LNCAP (cell line): ENCODE measurements around the gene BET1.

Experiments
- TF ChIP-seq, protein P1 (sequence below): fragments of 450-650 bp; IDR thresholded peaks from 2 replicates; pipeline ENCODE4 v1.5.1; 2017; ENCODE audit warnings: mild to moderate bottlenecking

BET1 gene

GRCh38 chr7:93985101-93985500 is 19.1 kb downstream of the BET1 start:
- TF ChIP-seq, protein P1, sequence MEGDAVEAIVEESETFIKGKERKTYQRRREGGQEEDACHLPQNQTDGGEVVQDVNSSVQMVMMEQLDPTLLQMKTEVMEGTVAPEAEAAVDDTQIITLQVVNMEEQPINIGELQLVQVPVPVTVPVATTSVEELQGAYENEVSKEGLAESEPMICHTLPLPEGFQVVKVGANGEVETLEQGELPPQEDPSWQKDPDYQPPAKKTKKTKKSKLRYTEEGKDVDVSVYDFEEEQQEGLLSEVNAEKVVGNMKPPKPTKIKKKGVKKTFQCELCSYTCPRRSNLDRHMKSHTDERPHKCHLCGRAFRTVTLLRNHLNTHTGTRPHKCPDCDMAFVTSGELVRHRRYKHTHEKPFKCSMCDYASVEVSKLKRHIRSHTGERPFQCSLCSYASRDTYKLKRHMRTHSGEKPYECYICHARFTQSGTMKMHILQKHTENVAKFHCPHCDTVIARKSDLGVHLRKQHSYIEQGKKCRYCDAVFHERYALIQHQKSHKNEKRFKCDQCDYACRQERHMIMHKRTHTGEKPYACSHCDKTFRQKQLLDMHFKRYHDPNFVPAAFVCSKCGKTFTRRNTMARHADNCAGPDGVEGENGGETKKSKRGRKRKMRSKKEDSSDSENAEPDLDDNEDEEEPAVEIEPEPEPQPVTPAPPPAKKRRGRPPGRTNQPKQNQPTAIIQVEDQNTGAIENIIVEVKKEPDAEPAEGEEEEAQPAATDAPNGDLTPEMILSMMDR = no peak

DNA sequence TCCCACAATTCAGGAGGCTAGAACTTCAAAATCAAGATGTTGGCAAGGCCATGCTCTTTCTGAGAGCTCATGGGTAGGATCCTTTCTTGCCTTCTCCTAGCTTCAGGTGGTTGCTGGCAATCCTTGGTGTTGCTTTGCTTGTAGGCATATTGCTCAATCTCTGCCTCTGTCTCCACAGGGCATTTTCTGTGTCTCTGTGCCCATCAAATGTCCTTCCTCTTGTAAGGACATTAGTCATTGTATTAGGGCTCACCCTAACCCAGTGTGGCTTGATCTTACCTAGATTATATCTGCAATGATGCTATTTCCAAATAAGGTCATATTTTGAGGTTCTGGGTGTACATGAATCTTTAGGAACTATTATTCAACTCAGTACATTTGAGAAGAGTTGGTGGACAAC is 20.1 kb downstream of the BET1 start:
- TF ChIP-seq, protein P1 = no peak

DNA sequence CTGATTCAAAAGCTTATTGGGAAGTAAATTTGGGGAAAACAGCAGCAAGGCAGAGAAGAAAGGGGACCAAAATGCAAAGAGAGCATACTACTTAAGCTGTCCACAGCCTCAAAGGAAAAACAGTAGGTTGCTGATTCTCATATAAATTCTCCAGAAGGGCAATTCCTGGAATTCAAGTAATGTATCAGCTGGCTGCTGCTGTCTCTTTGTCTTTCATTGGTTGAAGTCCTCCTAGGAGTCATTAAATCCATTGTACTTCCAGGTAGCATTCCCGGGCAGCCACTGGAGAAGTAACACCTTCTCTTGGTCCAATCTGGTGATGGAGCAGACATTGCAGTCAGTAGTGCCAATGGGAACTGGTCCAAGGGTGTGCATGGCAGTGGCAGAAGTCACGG is 22.7 kb downstream of the BET1 start:
- TF ChIP-seq, protein P1 = no peak

GRCh38 chr7:93980744-93981479 is 23.2 kb downstream of the BET1 start:
- TF ChIP-seq, protein P1 = no peak

DNA sequence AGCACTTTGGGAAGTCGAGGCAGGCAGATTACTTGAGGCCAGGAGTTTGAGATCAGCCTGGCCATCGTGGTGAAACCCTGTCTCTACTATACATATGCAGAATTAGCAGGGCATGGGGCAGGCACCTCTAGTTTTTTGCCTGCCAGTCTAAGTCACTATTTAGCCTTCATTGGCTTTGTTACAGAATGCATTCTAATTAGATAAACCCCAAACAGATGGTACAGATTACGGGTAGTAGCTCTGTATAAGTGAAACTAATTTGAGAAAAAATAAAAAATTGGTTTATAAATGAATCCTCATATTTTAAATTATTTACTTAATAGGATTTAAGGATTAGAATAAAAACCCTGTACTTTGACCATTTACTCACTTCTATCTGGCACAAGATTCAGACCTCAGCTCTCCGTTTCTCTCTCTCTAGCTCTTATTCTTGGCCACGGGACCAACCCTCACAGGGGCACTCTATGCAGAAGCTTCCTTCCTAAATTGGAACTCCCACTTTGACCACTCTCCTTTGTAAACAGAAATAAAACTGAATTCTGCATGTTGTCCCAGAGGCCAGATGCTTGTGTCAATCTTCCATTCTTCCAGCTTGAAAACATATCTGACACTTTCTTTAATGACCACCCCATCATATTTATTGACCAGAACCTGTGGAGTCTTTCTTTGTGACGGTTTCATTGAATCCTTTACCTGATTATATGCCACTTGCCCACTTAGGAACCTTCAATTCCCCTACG is 26.8 kb downstream of the BET1 start:
- TF ChIP-seq, protein P1 = no peak

GRCh38 chr7:93973134-93973533 is 31.0 kb downstream of the BET1 start:
- TF ChIP-seq, protein P1 = no peak

DNA sequence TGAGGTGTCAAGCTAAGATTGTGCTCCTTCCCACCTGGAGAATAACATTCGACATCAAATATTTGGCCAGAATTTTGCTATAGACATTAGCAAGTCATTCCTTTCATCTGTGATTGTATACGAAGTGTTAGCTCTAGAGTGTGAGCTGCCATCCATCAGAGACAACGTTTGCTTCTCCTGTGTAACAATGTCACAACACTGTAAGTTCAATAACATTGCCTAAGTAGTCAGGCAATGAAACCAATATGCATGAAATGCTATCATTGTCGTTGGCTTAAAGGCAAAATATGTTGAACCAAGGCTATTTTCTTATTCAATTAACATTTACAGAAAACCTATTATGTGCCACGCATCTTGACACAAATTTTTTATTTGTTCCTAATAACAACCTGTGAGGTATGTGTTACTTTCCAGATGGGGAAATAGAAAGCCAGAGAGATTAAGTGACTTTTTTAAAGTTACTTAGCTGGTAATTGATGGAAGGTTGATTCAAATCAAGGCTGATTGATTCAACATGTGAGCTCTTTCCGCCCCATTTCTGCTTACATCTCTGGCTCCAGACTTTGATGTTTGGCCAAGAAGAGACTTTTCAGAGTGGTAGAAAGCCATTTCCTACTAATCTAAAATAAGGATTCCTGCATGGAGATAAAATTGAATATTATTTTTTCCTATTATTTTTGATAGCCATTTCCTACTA is 32.0 kb downstream of the BET1 start:
- TF ChIP-seq, protein P1 = no peak
